Upper lobe of right lung (tissue), 1 donor: ENCODE results near the gene STK4. TPM values are rescaled to one million over a fixed set of nuclear protein-coding genes. Genes with fewer than 3 reads are reported as not detected.

Source experiments
- ATAC-seq: fragments of 200-7000 bp; cut with Tn5 transposase; one replicate; pipeline ENCODE4 v1.9.1; 2020; ENCODE audit warnings: mild to moderate bottlenecking, moderate library complexity
- DNase-seq: peaks from one replicate; pipeline ENCODE4 v3.0.0-alpha.2; 2020
- H3K27ac ChIP-seq: fragments of 200-600 bp; one replicate; pipeline ENCODE4 v1.8.0; 2022
- H3K27me3 ChIP-seq: fragments of 200-600 bp; one replicate; pipeline ENCODE4 v1.8.0; 2022; ENCODE audit warnings: mild to moderate bottlenecking
- H3K36me3 ChIP-seq: fragments of 200-600 bp; one replicate; pipeline ENCODE4 v1.8.0; 2022
- H3K4me1 ChIP-seq: fragments of 200-600 bp; one replicate; pipeline ENCODE4 v1.8.0; 2022
- H3K4me3 ChIP-seq: fragments of 200-600 bp; one replicate; pipeline ENCODE4 v1.8.0; 2022; ENCODE audit warnings: mild to moderate bottlenecking
- H3K9me3 ChIP-seq: fragments of 200-600 bp; one replicate; pipeline ENCODE4 v1.8.0; 2022
- intact Hi-C: fragments of 100-400 bp; cut with DNase I; formaldehyde crosslinking; loops from one replicate; pipeline ENCODE4 v1.11.0; 2022
- total RNA-seq: library from RNA; stranded (reverse); fragmentation: NEBNext Ultra II Directional; extraction: Animal tissue kit (Norgen Biotek cat#: 25700); gene quantifications from one replicate; pipeline ENCODE4 v1.2.1, GENCODE V29; 2021
- TF ChIP-seq, protein P1 (sequence below): fragments of 200-600 bp; IDR thresholded peaks from one replicate; pipeline ENCODE4 v1.8.0; 2022; ENCODE audit warnings: antibody characterized with exemption
- donor health status: DM: no; HTN: yes; CAD: no; lungs with severe emphysema.

STK4 gene
- total RNA-seq, 1 donor from 2014 or later, result 52.6 TPM

DNA sequence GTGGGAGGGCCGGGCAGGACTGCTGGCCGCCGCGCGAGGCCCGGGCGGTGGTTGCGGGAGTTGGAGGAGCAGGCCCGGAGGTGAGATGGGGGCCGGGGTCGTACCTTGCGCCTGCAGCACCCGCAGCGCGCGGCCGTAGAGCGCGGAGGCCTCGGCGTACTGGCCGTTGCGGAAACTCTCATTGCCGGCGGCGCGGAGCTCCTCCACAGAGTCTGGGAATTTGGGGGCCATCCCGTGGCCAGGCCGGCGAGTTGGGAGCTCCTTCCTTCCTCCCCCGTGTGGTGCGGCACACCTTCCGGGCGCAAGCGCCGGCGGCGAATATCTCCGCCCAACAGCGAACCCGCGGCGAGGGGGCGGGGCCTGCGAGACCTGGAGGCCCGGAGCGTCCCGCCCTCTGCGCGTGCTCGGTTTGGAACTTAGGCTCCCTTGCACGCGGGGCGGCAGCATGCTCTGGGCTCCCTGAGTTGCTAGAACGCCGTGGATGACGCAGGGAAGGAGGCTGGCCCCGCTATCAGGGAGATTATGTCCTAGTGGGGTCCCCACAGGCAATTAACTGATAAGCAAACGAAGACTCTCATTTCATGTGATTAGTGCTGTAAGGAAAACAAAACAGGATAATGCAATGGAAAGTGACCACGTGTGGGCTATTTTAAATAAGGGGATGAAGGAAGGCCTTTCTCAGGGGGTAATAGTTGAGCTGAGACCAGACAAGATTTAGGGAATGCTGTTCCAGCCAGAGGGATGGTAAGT is 6.0 kb upstream of the STK4 start, which contains the start of gene TOMM34:
TSS of gene TOMM34 (minus strand) at position 295 of the 750 bp plus-strand sequence. CDS start at position 231, 64 bp downstream.
- no peaks in the 10 kb centered on the region for H3K27me3 ChIP-seq
- peak within 1 kb of the TSS; percentile 80 for H3K4me3 ChIP-seq
- no peaks in the 10 kb centered on the region for H3K9me3 ChIP-seq
- peaks cover 8% of the 10 kb centered on the region for H3K4me1 ChIP-seq
- intact Hi-C loops, result no loop called here
- H3K36me3 ChIP-seq, result peaks cover 11% of the 10 kb centered on the region
- ATAC-seq (peak; percentile 99), DNase-seq (peak; percentile 98)
- H3K27ac ChIP-seq, result peak within 1 kb of the TSS; percentile 67
- TF ChIP-seq, protein P1, sequence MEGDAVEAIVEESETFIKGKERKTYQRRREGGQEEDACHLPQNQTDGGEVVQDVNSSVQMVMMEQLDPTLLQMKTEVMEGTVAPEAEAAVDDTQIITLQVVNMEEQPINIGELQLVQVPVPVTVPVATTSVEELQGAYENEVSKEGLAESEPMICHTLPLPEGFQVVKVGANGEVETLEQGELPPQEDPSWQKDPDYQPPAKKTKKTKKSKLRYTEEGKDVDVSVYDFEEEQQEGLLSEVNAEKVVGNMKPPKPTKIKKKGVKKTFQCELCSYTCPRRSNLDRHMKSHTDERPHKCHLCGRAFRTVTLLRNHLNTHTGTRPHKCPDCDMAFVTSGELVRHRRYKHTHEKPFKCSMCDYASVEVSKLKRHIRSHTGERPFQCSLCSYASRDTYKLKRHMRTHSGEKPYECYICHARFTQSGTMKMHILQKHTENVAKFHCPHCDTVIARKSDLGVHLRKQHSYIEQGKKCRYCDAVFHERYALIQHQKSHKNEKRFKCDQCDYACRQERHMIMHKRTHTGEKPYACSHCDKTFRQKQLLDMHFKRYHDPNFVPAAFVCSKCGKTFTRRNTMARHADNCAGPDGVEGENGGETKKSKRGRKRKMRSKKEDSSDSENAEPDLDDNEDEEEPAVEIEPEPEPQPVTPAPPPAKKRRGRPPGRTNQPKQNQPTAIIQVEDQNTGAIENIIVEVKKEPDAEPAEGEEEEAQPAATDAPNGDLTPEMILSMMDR, result no peak

DNA sequence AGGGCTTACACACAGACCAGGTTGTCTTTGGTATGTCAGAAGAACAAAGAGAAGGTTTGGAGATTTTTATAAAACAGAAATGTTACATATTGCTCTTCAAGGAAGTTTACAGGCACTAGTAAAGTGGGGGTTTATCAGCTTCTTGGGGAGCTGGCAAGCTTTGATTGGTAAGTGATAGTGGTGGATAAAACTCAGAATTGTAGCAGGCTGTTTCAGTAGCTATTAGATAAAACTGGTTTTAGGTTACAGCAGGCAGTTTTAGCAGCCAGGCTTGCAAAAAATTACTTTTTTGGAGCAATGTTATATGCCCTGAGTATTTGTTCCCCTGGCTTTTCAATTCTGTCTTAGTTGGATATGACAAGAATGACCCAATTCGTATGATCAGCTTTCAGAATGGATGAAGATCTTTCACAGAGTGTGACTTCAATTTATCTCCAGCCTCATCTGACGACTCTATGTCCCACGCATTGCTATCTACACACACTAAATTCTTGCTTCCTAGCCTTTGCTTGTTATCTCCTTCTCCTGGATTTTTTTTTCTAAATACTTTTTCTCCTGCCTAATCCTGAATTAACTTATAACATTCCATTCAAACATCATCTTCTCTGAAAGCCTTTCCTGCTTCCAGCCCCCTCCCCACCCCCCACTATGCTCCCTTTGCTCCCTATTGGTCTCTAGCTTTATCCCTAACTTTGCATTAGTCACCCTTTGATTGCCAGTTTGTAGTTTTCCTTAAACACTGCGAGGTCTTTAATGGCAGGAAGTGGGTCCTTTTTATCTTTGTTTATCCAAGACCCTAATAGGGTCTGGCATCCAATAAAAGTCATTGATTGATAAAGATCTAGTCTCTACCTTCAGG is 5.1 kb upstream of the STK4 start:
- DNase-seq (no peak), ATAC-seq (no peak)
- Histone ChIP-seq H3K27ac (peak overlapping the region; percentile 67), H3K4me1 (peaks cover 13% of the 10 kb centered on the region), H3K27me3 (no peaks in the 10 kb centered on the region), H3K9me3 (no peaks in the 10 kb centered on the region), H3K4me3 (no peak overlapping the region), H3K36me3 (peaks cover 2% of the 10 kb centered on the region)
- TF ChIP-seq, protein P1, result no peak
- intact Hi-C loops, result no loop called here

DNA sequence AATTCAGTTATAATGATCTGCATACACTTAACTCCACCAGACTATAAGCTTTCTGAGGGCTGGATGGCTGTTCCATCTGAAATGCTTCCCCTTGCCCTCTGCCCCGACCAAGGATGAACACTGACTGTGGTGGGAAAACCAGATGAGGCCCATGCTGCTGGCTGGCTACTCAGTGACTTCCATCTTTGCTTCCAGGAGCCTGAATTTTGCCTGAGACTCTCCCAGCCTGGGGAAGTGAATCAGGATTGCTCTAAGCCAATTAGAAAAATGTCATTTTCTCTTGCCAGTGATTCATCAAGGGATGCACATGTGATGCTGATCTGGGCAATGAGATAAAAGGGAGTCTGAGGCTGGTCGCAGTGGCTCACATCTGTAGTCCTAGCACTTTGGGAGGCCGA is 4.4 kb upstream of the STK4 start:
- H3K4me3 ChIP-seq, result no peak overlapping the region
- intact Hi-C loops, result no loop called here
- H3K27ac ChIP-seq, result no peak overlapping the region
- DNase-seq (no peak), ATAC-seq (no peak)
- H3K36me3 ChIP-seq, result no peaks in the 10 kb centered on the region
- H3K4me1 ChIP-seq, result peaks cover 13% of the 10 kb centered on the region
- no peaks in the 10 kb centered on the region for H3K27me3 ChIP-seq
- no peaks in the 10 kb centered on the region for H3K9me3 ChIP-seq
- TF ChIP-seq, protein P1, result no peak

DNA sequence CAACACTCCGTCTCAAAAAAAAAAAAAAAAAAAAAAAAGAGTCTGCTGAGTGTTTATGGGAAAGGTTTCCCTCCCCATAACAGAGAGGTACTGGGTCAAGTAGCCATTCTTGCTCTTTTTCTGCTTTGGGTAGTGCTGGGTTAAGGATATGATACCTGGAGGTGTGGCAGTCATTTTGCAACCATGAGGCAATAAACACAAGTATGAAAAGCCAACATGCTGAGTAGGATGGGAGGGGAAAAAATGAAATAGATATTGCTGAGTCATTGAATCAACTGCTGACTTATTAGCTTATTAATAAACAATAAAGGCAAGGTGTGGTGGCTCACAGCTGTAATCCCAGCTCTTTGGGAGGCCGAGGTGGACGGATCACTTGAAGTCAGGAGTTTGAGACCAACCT is 3.8 kb upstream of the STK4 start:
- intact Hi-C loops, result no loop called here
- Histone ChIP-seq H3K36me3 (no peaks in the 10 kb centered on the region), H3K27me3 (no peaks in the 10 kb centered on the region), H3K27ac (no peak overlapping the region), H3K4me1 (peaks cover 19% of the 10 kb centered on the region), H3K9me3 (no peaks in the 10 kb centered on the region), H3K4me3 (no peak overlapping the region)
- TF ChIP-seq, protein P1, result no peak
- no peak for ATAC-seq
- DNase-seq, result no peak

DNA sequence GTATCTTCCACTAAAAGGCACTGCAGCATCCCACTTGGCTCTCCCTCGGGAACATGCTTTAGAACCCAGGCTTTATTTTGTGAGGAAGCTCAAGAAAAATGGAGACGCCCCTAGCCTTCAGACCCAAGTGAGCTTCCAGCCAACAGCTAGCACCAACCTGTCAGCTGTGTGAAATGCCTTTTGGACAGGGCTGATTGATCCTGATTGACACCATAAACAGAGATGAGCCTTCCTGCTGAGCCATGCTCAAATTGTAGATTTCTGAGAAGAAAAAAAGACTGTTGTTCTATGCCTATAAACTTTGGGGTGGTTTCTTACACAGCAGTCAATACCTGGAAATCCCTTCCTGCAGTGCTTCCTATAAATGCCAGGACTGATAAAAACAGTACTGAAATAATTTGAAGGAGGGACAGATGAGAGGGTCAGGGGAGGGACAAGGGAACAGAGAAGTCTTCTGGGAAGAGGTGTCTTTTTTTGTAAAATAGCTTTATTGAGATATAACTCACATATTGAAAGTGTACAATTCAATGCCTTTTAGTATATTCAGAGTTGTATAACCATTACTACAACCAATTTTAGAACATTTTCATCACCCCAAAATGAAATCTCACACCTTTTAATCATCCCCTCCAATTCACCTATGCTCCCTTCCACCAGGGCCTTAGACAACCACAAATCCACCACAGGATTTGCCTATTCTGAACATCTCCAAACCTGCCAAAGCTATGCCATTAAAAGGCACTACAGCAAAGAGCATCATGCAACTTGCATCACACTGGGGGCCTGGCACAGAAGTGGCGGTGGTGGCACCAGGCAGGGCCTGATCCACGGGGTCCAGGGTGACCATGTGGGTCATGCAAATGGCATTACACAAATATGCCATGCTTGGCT is 2.7 kb upstream of the STK4 start:
- intact Hi-C loops, result no loop called here
- TF ChIP-seq, protein P1, result no peak

More for the DNA sequence above, 2.7 kb upstream of the STK4 start:
- no peak overlapping the region for H3K4me3 ChIP-seq
- H3K4me1 ChIP-seq, result peaks cover 27% of the 10 kb centered on the region
- H3K9me3 ChIP-seq, result no peaks in the 10 kb centered on the region
- no peaks in the 10 kb centered on the region for H3K36me3 ChIP-seq
- DNase-seq (no peak), ATAC-seq (no peak)
- no peaks in the 10 kb centered on the region for H3K27me3 ChIP-seq
- no peak overlapping the region for H3K27ac ChIP-seq
